IPS-18a (cell line): ENCODE results near the gene PAN3.

Source experiments
- H3K27ac ChIP-seq: one replicate; pipeline ENCODE4 v1.5.1; 2013; ENCODE audit warnings: low read length
- H3K27me3 ChIP-seq: one replicate; pipeline ENCODE4 v1.6.1; 2013; ENCODE audit warnings: mild to moderate bottlenecking, low read length; ENCODE audit not compliant: control insufficient read depth, insufficient read depth
- H3K36me3 ChIP-seq: one replicate; pipeline ENCODE4 v1.6.1; 2013; ENCODE audit warnings: low read depth, low read length; ENCODE audit not compliant: control insufficient read depth
- H3K4me1 ChIP-seq: one replicate; pipeline ENCODE4 v1.6.1; 2013; ENCODE audit warnings: low read depth, low read length; ENCODE audit not compliant: control insufficient read depth
- H3K4me3 ChIP-seq: one replicate; pipeline ENCODE4 v1.5.1; 2013; ENCODE audit warnings: low read length
- H3K9ac ChIP-seq: one replicate; pipeline ENCODE4 v1.6.1; 2013; ENCODE audit warnings: mild to moderate bottlenecking, low read length, moderate library complexity
- H3K9me3 ChIP-seq: one replicate; pipeline ENCODE4 v1.6.1; 2013; ENCODE audit warnings: low read depth, low read length; ENCODE audit not compliant: control insufficient read depth

The PAN3 gene

GRCh38 chr13:28177877-28178276, 39.5 kb downstream of the PAN3 start:
- no peak overlapping the region for H3K27ac ChIP-seq
- H3K4me1 ChIP-seq = peaks cover 9% of the 10 kb centered on the region
- no peak overlapping the region for H3K9ac ChIP-seq
- peaks cover 19% of the 10 kb centered on the region for H3K36me3 ChIP-seq
- H3K27me3 ChIP-seq = no peaks in the 10 kb centered on the region
- no peaks in the 10 kb centered on the region for H3K9me3 ChIP-seq
- no peak overlapping the region for H3K4me3 ChIP-seq

GRCh38 chr13:28179974-28180373, 41.6 kb downstream of the PAN3 start:
- Histone ChIP-seq H3K36me3 (peaks cover 15% of the 10 kb centered on the region), H3K9me3 (no peaks in the 10 kb centered on the region), H3K27ac (no peak overlapping the region), H3K4me1 (no peaks in the 10 kb centered on the region), H3K9ac (no peak overlapping the region), H3K4me3 (no peak overlapping the region), H3K27me3 (no peaks in the 10 kb centered on the region)

GRCh38 chr13:28181413-28181812, 43.1 kb downstream of the PAN3 start:
- Histone ChIP-seq H3K36me3 (peaks cover 12% of the 10 kb centered on the region), H3K9me3 (no peaks in the 10 kb centered on the region), H3K9ac (no peak overlapping the region), H3K4me1 (no peaks in the 10 kb centered on the region), H3K4me3 (no peak overlapping the region), H3K27me3 (no peaks in the 10 kb centered on the region), H3K27ac (no peak overlapping the region)

GRCh38 chr13:28185256-28185655, 46.9 kb downstream of the PAN3 start:
- Histone ChIP-seq H3K36me3 (no peaks in the 10 kb centered on the region), H3K27me3 (no peaks in the 10 kb centered on the region), H3K4me1 (no peaks in the 10 kb centered on the region), H3K4me3 (no peak overlapping the region), H3K9me3 (no peaks in the 10 kb centered on the region), H3K27ac (no peak overlapping the region), H3K9ac (no peak overlapping the region)

- Histone ChIP-seq H3K4me3 (no peak overlapping the region), H3K4me1 (no peaks in the 10 kb centered on the region), H3K9ac (no peak overlapping the region), H3K36me3 (peaks cover 3% of the 10 kb centered on the region), H3K27ac (no peak overlapping the region), H3K9me3 (no peaks in the 10 kb centered on the region), H3K27me3 (no peaks in the 10 kb centered on the region)
Observed at GRCh38 chr13:28199089-28199488, 60.7 kb downstream of the PAN3 start.

GRCh38 chr13:28204043-28204442, 65.7 kb downstream of the PAN3 start:
- Histone ChIP-seq H3K9me3 (no peaks in the 10 kb centered on the region), H3K27ac (no peak overlapping the region), H3K27me3 (no peaks in the 10 kb centered on the region), H3K36me3 (peaks cover 3% of the 10 kb centered on the region), H3K4me3 (no peak overlapping the region), H3K9ac (no peak overlapping the region), H3K4me1 (no peaks in the 10 kb centered on the region)

- Histone ChIP-seq H3K27ac (no peak overlapping the region), H3K36me3 (peaks cover 3% of the 10 kb centered on the region), H3K9me3 (no peaks in the 10 kb centered on the region), H3K27me3 (no peaks in the 10 kb centered on the region), H3K4me1 (no peaks in the 10 kb centered on the region), H3K4me3 (no peak overlapping the region), H3K9ac (no peak overlapping the region)
Observed at GRCh38 chr13:28204690-28205443, 66.5 kb downstream of the PAN3 start.

- H3K36me3 ChIP-seq = peaks cover 4% of the 10 kb centered on the region
- no peak overlapping the region for H3K9ac ChIP-seq
- no peaks in the 10 kb centered on the region for H3K9me3 ChIP-seq
- H3K27ac ChIP-seq = no peak overlapping the region
- no peaks in the 10 kb centered on the region for H3K4me1 ChIP-seq
- no peaks in the 10 kb centered on the region for H3K27me3 ChIP-seq
- H3K4me3 ChIP-seq = no peak overlapping the region
Observed at GRCh38 chr13:28218679-28219078, 80.3 kb downstream of the PAN3 start.

- no peak overlapping the region for H3K9ac ChIP-seq
- H3K4me3 ChIP-seq = no peak overlapping the region
Observed at GRCh38 chr13:28219408-28220099, 81.2 kb downstream of the PAN3 start.

GRCh38 chr13:28220166-28220565, 81.8 kb downstream of the PAN3 start:
- Histone ChIP-seq H3K36me3 (peaks cover 4% of the 10 kb centered on the region), H3K4me1 (no peaks in the 10 kb centered on the region), H3K9ac (no peak overlapping the region), H3K9me3 (no peaks in the 10 kb centered on the region), H3K27ac (no peak overlapping the region), H3K4me3 (no peak overlapping the region), H3K27me3 (no peaks in the 10 kb centered on the region)

More at GRCh38 chr13:28219408-28220099, 81.2 kb downstream of the PAN3 start:
- peaks cover 4% of the 10 kb centered on the region for H3K36me3 ChIP-seq
- H3K27me3 ChIP-seq = no peaks in the 10 kb centered on the region
- H3K27ac ChIP-seq = no peak overlapping the region
- H3K9me3 ChIP-seq = no peaks in the 10 kb centered on the region
- H3K4me1 ChIP-seq = no peaks in the 10 kb centered on the region

- H3K4me3 ChIP-seq = no peak overlapping the region
- H3K27ac ChIP-seq = peak overlapping the region; percentile 22
- H3K9me3 ChIP-seq = no peaks in the 10 kb centered on the region
- H3K4me1 ChIP-seq = peaks cover 16% of the 10 kb centered on the region
- peak overlapping the region; percentile 24 for H3K9ac ChIP-seq
- no peaks in the 10 kb centered on the region for H3K36me3 ChIP-seq
- no peaks in the 10 kb centered on the region for H3K27me3 ChIP-seq
Observed at GRCh38 chr13:28229522-28230411, 91.4 kb downstream of the PAN3 start.
